DMS 273 treated with DMSO at 0.1 percent for 48 hours (cell line): Measurements from ENCODE around the gene VKORC1L1.
"Not testable (repeated sequence)": the region's sequence is repeated elsewhere in the genome, so short reads cannot be mapped to it uniquely, and the experiment has no call there.

ENCODE experiments used
- DNase-seq: peaks from one replicate; lab custom pipeline; 2025; lab: John Stamatoyannopoulos, UW

The VKORC1L1 gene

DNA sequence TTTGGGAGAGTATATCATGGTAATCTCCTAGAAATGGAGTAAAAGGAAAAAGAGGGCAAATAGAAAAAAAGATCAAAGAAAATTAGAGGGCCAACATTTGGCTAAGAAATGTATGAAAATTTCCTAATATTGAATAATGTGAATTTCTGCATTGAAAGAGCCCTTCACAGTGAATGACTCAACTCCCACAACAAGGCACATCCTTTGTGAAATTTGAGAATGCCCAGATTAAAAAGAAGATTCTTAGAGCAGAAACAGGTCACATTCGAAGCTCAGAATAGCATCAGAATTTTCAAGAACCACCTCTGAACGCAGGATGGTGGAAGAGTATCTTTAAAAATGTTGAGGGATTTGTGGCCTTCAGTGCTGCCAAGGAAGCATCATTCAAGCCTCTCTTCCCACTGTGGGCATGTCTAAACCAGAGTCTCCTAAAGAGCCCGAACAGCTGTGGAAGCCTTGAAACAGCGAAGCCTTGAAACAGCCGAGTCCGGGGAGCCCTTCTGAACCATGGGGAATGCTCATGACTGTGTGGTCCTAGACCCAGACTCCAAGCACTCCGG is 65.5 kb downstream of the VKORC1L1 start:
- no peak for DNase-seq

DNA sequence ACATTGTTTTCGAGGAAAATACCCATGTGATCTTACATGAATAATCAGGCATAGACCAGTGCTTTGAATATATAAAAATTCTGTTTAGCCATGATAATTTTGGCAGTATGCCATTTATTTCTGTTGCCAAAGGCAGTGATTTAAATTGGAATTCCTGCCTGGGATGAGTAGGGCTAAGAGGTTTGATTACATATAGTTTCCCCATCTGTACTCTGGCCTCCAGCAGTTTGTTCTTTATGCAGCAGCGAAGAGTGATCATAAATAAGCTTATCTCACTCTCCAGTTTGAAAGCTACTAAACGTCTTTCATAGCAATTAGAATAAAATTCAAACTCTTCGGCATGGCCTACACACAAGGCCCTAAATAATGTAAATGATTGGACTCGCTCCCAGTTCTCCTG is 72.9 kb downstream of the VKORC1L1 start:
- not testable (repeated sequence) for DNase-seq

DNA sequence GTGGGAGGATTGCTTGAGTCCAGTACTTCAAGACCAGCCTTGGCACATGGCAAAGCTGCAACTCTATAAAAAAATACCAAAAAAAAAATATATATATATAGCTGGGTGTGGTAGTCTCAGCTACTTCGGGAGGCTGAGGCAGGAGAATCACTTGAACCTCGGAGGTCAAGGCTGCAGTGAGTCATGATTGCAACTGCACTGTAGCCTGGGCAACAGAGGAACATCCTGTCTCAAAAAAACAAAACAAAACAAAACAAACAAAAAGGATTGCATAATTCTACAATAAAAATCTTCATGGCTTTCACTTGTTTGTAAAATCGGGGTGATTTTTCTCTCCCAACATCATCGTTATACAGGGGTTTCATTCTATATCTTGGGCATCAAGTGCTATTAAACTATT is 74.0 kb downstream of the VKORC1L1 start:
- no peak for DNase-seq

DNA sequence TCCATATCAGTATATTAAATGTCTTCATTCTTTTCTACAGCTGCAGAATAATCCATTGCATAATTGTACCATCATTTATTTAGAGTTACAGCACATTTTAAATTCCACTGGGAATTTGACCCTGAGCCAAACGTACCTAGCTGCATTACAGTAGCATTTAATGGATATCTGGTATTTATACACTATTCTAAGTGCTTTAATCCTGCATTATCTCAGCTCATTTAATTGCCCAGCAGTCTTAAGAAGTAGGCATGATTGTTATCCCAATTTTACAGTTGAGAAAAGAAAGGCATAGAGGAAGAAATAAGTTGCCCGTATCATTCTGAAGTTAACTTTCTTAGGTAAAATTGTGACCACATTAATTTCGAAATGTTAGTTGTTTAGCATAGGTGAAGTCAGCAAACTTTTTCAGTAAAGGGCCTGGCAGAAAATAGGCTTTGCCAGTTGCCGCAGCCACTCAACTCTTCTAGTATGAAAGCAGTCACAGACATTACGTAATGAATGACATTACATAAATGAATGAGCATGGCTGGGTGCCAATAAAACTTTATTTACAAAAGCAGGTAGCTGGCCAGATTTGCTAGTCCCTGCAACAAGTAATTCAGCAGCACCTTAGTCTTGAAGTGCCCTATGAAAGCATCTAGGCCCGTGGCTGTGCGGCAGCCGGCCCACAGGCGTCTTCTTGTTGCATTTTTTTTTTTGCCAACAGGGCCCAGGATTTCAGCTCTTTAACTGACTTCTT is 79.1 kb downstream of the VKORC1L1 start:
- no peak for DNase-seq

DNA sequence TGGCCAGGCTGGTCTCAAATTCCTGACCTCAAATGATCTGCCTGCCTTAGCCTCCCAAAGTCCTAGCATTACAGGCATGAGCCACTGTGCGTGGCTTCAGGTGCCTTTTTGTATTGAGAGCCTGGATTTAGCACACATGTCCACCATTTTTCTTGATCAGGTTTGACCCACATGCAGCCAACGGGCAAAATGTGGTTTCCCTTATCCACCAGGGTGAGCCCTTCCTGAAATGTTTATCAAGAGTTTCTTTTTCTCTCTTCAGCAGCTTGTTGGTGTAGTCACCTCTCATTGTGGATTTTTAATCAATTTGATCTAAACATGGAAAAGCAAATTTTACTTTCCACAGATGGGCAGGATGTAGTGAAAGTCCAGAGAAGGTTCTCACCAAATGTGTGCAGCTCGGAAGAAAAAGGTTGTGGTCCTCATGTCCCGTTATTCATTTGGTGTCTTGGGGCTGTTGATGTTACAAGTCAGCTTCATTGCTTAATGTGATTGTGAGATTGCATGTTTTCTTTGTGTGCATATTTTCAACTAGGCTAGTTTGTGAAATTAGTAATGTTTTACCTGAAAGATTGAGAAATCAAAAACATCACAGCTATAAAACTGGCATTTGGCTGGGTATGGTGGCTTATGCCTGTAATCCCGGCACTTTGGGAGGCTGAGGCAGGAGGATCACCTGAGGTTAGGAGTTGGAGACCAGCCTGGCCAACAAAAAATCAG is 80.3 kb downstream of the VKORC1L1 start:
- no peak for DNase-seq

DNA sequence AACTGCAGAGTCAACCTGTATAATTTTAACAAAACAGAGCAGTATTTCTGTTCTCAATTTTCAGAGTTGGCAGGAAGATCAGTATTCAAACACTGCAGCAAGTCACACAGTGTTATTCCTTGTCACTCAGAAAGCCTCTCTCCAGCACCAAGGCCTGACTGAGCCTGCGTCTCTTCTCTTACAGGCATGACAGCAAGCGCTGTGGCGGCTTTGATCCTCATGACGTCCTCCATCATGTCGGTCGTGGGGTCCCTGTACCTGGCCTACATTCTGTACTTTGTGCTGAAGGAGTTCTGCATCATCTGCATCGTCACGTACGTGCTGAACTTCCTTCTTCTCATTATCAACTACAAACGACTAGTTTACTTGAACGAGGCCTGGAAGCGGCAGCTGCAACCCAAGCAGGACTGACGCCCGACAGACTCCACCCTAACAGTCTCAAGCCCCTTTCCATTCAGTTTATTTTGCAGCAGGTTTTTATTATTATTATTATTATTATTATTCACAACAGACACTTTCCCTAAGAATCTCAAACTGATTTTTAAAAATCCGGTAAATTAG is 81.1 kb downstream of the VKORC1L1 start:
- no peak for DNase-seq

DNA sequence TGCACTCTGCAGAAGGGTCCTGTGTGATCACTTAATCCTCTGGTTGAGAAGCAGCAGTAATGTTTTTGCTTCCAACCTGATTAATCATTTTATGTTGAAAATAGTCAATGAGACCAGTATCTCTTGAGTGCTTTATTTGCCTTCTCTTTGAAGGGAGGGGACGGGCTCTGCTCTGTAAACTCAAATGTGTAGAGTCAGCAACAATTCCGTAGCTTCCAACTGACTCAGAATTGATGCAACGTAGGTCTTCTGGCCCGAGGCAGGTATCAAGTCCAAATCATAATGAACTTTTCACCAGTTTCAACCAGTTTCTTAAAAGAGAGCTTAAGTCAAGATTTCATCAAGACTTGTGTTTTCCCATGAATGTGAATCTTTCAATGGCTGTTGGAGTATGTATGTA is 82.8 kb downstream of the VKORC1L1 start:
- DNase-seq = no peak

DNA sequence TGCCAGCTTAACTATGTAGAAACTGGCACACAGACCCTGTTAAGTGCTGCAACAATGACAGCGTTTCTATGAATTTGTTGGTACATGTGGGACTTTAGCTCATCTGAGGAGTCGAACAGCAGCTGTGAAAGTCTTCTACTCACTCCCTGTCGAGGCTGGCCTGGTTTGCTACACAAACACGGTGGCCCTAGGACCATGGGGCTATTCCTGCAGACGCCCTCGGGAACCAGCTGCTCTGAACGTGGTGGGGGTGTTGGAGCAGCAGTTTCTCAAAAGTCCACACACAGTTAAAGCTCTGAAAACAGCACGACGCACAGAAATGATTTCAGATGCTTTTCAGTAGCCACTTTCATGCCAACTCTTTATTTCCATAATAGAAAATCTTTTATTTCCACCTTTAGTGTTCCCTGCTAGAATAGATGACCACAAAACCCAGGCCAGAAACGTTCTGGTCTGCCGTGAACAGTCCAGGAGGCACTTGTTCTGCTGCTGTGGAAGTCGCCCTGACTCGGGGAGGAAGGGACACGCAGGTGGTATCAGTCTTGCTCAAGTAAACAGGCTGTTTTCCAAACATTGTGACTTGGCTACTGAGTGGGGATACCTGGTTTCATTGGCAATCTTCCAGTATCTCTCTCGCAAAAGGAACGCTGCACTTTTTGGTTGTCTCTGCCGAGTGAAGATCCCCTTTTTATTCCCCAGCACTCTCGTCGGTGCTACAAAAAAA is 87.6 kb downstream of the VKORC1L1 start:
- no peak for DNase-seq

DNA sequence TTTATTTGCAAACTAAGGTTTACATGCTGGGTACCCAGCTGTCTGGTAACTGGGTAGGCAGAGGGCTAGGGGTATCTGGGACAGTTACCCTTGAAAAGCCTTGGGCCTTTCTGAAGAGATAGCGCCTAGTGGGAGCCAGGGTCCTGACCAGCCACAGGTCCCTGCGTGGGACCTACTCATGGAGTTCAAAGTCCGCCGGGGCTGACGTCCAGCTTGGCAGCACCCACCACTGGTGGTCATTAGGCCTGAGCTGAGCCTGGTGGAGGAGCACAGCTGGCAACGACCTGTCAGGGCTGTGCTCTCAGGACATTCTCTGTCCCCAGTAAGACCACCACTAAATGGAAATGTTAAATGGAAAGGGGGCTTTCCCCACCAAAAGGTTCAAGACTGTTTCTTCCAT is 89.2 kb downstream of the VKORC1L1 start:
- no peak for DNase-seq

DNA sequence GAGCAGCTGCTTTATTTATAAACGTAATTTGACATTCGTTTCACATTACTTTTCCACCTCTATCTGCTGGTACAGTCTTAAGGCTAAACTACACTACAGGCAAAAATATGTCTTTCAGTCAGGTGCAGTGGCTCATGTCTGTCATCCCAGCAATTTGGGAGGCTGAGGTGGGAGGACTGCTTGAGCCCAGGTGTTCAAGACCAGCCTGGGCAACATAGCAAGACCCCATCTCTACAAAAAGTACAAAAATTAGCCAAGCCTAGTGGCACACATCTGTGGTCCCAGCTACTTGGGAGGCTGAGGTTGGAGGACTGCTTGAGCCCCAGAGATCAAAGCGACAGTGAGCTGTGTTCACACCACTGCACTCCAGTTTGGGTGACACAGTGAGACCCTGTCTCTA is 91.8 kb downstream of the VKORC1L1 start:
- DNase-seq = not testable (repeated sequence)

DNA sequence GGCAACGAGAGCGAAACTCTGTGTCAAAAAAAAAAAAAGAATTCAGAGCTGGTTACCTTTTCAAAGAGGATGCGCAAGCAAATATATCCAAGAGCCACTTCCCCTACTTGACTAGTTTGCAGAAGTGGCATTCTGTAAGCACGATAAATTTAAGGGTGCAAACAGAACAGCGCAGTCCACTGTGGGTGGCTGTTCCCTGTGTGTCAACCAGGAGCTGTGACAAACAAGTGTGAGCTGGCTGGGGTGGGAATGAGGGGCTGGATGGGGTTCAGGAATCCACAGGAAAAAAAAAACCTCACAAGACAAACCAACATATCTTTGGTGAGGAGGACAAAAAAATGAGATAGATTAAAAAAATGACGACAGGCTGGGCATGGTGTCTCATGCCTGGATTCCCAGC is 93.3 kb downstream of the VKORC1L1 start:
- DNase-seq = no peak

DNA sequence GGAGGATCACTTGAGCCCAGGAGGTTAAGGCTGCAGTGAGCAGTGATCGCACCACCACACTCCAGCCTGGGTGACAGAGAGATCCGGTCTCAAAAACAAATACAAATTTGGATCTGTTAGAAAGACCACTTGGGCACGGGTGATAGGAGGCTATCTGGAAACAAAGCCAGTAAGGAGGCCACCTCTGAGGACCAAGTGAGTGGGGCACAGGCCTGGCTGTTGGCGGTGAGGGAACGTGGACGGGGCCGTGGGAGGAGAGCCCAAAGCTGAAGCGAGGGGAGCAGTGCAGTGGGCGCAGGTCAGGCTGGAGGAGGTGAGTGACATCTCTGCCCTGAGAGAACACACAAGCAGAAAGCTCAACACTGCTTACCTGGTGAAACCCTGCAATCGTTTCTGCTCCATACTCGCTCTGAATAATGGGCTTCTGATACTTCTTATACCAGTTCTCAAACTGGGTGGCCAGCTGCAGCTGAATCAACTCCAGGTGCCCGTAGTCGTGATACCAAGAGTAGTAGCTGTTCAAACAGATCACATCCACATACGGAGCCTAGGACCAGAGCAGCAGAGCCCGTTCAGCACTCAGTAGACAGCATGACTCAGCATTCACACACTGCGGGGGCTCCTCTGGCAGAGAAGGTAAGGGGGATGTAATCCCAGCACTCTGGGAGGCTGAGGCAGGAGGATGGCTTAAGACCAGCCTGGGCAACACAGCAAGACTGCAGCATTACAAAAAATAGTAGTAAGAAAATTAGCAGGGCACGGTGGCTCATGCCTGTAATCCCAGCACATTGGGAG is 94.7 kb downstream of the VKORC1L1 start:
- DNase-seq = no peak

DNA sequence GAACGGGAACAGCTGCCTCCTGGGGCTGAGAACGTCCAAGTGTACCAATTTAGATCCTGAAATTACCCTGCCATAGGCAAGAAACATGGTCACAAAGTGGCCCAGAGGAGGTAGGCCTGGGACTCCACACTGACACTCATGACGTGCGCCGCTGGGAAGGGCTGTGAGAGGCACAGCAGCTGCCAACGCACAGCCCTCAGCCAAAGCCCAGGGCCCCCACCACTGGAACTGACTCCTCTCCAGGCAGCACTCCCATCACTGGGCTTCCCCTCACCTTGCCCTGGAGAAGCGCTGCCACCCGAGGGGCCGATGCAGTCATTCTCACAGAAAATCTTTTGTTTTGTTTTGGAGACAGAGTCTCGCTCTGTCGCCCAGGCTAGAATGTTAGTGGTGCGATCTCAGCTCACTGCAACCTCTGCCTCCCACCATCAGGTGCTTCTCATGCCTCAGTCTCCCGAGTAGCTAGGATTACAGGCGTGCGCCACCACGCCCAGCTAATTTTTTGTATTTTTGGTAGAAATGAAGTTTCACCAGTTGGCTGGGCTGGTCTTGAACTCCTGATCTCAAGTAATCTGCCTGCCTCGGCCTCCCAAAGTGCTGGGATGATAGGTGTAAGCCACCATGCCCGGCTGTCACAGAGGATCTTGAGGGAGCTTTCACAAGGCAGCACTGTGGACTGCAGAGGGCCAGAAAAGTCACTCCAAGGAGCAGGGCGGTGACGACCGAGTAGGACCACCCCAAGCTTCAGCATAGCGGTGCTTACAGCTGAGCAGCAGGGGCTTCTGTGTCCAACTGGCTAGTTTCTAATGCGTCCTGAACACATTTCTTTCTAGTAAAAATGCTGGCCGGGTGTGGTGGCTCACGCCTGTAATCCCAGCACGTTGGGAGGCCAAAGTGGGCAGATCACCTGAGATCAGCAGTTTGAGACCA is 95.6 kb downstream of the VKORC1L1 start:
- DNase-seq = no peak

DNA sequence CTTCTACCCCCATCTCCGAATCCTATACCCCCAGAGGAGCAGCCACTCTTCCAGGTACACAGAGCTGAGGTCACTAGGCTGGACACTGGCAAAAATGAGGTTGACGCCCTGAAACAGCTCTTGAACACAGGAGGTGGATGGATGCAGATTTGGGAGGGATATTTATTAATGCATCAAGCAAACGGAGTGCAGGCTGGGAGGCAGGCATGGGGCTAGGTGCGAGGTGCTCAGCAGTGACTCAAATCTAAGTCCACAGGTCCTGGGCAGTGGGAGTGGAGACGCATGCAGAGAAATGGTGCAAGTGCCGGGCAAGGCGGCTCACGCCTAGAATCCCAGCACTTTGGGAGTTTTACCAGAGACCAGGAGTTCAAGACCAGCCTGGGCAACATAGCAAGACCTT is 98.1 kb downstream of the VKORC1L1 start:
- no peak for DNase-seq

DNA sequence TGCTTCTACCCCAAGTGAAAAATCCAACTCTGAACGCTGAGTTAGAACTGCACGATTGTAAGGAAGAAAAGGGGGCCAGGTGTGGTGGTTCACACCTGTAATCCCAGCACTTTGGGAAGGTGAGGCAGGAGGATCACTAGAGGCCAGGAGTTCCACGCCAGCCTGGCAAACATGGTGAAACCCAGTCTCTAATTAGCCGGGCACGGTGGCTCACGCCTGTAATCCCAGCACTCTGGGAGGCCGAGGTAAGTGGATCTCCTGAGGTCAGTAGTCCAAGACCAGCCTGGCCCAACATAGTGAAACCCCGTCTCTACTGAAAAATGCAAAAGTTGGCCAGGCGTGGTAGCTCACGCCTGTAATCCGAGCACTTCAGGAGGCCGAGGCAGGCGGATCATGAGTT is 100.1 kb downstream of the VKORC1L1 start:
- DNase-seq = no peak

DNA sequence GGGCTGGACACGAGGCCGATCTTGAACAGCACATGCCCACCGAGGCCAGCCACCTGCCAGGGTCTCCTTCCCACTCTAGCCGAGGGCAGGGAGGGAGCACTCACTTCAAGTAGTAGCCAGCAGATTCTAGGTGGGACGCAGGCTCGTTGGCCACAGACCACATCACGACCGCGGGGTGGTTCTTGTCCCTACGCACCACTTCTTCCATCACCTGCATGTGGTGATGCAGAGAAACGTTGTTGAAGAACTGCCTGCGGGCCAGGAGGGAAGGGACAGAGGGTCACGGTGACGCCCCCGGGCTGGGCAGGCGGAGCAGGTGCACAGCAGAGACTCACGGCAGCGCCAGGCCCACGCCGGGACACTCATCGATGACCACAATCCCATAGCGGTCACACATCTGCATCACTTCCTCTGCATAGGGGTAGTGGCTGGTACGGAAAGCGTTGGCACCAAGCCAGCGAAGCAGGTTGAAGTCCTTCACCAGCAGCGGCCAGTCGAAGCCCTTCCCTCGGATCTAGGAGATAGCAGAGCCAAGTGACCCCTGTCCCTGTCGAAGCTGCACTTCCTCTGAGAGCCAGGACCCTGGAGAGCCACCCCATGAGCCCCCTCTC is 101.4 kb downstream of the VKORC1L1 start:
- DNase-seq = no peak

DNA sequence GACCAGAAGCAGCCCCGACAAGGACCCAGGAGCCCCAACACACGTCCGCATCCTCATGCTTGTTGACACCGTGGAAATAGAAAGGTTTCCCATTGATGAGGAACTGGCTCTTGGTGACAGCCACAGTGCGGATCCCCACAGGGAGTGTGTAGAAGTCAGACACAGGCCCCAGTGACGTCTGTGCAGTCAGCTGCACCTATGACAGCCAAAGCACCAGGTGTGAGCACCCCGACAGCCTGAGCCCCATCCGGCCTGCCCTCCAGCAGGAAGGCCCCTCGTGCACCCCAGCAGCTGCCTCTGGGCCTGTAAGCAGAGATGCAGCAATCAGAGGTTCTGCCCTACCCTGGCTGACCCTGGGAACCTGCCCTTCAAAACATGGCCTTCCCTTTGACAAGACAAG is 102.0 kb downstream of the VKORC1L1 start:
- DNase-seq = no peak

DNA sequence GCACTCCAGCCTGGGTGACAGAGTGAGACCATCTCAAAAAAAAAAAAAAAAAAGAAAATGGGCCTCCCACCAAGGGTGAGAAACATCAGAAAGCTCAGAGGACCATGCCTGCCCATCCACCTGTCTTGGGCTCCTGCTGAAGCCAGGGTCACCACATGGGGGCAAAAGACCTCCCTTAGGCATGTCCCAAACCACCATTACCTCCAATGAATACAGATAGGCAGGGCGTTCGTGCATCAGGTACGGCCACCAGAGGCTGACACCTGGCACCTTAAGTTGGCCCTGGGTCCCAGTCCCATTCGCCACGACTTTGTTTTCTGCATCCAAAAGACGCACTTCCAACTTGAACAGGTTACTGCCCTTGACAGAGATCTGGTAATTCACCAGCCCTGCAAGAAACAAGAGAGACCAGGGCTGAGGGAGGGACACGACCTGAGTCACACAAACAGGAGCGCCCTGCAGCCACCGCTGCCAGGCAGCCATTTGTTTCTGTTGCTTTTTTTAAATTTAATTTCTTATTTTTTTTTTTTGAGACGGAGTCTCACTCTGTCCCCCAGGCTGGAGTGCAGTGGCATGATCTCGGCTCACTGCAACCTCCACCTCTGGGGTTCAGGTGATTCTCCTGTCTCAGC is 103.1 kb downstream of the VKORC1L1 start:
- no peak for DNase-seq

DNA sequence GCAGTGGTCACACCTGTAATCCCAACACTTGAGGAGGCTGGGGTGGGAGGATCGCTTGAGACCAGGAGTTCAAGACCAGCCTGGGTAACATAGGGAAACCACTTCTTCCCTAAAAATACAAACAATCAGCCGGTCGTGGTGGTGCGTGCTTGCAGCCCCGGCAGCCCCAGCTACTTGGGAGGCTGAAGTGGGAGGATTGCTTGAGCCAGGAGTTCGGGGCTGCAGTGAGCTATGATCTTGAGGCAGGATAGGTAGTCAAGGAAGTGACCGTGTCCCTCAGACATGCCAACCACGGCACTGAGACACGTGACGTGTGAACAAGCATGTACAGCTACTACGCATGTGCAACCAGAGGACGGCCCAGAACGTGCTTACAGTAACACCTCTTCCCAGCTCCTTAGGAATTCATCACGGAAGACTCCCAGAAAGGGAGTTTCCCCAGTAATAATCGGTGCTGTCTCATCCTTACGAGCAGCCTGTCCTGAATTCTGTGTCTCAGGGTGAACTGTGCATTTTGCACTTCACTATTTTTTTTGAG is 103.9 kb downstream of the VKORC1L1 start:
- no peak for DNase-seq
